Cardiac septum (tissue), 1 donor: Measurements from ENCODE around the gene CCDC141. TPM values are rescaled to one million over a fixed set of nuclear protein-coding genes. Genes with fewer than 3 reads are reported as not detected.

Experiments
- DNase-seq: peaks from one replicate; pipeline ENCODE4 v3.0.0-alpha.2; 2020; ENCODE audit warnings: low spot score
- intact Hi-C: fragments of 100-400 bp; cut with DNase I; formaldehyde crosslinking; loops from one replicate; pipeline ENCODE4 v1.14.0; 2022
- total RNA-seq: library from RNA; stranded (reverse); fragmentation: NEBNext Ultra II Directional; extraction: Animal tissue kit (Norgen Biotek cat#: 25700); gene quantifications from one replicate; pipeline ENCODE4 v1.2.1, GENCODE V29; 2021
- donor health status: DM: no; HTN: no; CAD: no.

Gene CCDC141
- total RNA-seq, 1 donor from 2014 or later: 162 TPM

DNA sequence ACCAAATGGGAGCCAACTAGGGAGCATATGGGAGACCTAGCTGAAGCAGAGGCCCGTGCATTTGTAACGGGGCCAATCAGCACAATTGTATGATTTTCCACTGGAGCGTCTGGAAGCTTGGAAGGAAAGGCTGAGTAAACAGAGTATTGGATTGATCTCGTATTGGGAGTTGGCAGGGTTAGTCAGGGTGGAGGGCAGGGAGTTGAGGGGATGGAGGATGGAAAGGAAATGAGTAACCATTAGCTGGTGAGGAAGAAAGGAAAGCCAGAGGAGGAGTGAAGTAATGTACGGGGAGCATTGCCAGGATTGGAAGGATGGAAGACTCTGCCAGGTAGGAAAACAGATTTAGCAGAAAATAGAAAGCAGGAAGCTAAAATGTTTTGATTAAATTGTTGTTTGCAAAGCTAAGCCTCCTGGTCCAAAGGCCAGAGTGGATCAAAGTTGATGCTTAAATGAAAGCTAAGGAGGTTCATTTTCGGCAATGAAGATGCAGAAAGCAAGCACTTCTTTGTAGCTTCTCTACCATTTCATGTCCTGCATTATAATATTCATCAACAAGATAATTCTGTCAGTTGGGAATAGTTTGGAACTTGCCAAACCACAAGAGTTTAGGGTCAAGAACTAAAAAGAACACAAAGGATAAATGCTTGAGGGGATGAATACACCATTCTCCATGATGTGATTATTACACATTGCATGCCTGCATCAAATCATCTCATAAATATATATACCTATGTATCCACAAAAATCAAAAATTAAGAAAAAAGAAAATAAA lies 167.1 kb downstream of the CCDC141 start:
- intact Hi-C loops: loop anchor here (5.0 kb wide), 1 partner anchor 56 kb away; no protein-coding TSS in a partner anchor
- DNase-seq: no peak

DNA sequence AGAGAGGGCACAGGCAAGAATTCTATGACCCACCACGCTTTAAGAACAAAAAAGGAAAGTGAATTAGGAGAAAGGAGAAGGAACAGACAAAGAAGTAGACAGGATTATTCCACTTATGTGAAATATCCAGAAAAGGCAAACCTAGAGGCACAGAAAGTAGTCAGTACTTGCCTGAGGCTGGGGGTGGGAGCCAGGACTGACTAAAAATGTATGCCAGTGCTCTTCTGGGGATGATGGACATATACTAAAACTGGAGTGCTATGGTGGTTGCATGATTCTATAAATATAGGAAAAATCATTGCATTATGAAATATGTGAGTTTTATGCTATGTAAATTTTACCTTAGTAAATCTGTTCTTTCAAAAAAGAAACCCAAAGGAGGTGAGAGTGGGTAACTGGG lies 168.9 kb downstream of the CCDC141 start:
- DNase-seq: no peak
- intact Hi-C loops: loop anchor here (5.0 kb wide), 1 partner anchor 54 kb away; no protein-coding TSS in a partner anchor

DNA sequence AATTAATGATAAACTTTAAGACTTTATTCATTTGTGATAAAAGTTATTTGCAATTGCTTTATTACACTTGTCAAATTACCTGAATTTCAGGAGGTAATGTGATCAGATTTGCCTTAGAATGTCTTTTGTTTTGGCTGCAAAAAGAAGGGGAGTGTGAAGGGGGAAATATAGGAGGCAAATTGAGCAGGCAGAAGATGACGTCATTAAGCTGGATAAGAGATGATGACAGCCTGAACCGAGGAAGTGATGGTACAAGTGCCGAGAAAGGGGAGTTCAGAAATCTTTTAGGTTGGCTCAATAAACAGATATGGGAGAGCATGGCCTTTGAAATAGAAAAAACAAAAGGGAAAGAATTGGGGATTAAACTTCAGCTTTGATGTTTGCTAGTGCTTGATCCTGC lies 169.7 kb downstream of the CCDC141 start:
- no peak for DNase-seq
- intact Hi-C loops: loop anchor here (5.0 kb wide), 1 partner anchor 53 kb away; no protein-coding TSS in a partner anchor

DNA sequence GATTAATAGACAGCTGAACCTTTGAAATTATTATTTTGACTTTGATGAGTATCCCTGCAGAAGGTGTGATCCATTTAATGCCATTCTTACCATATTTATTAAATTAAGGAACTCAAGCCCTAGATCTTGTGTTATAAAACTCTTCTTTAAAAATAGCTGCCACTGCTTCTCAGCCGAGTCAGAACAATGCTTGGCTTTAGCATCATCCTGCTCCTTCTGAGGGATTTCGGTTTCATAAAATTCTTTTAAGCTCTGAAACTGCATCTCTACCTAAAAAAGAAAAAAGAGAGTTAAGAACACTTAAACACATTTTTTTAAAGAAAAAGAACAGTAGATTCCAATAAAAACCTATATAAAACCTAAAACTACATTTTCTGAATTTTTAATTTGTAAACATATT lies 172.1 kb downstream of the CCDC141 start:
- DNase-seq: no peak
- intact Hi-C loops: no loop called here

DNA sequence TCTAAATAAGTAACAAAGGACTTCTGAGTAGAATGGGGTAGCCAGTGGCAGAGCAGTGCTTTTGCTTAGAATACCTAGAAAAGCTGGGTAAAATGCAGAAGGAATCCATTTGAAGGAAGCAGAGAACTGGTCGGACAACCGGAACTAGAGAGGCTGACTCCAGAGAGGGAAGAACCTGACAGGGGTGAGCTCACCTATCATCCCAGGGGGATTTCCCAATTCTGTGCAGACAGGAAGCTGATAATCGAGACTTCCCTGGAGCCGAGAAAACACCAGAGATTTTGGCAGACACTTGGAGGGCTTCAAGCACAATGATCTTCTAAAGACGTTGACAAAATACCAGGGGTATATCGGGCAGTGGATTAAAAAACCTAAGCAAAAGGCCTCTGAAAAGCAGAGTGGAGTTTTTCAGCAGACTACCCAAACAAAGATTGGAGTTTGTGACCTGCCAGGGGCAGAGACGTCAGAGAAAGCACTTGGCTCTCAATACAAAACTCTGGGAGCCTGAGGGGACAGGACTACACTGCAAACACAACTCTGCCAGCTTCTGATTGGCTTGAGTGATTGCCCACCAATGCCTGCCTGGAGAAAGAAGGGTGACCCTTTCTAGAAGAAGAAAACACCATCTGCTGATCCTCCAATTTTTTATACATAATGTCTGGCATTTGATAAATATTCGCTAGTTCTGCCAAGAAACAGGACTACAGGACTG lies 175.3 kb downstream of the CCDC141 start:
- no peak for DNase-seq
- intact Hi-C loops: no loop called here

DNA sequence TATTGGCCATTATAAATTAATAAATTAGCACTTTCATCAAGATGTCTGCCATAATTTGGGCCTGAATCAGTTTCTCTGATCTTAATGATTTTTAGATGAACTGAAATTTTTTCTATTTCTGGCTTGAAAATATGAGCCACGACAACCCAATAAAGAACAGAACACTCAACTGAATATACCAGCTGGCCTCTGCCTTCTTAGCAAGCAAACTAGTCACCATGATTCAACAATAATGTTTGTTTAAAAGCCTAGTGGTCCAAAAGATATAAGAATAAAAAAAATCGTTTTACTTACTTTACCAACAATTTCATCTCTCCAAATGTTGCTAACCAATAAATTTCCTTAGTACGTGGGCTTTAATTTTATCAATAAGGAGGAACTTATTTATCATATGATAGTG lies 176.0 kb downstream of the CCDC141 start:
- intact Hi-C loops: no loop called here
- no peak for DNase-seq

DNA sequence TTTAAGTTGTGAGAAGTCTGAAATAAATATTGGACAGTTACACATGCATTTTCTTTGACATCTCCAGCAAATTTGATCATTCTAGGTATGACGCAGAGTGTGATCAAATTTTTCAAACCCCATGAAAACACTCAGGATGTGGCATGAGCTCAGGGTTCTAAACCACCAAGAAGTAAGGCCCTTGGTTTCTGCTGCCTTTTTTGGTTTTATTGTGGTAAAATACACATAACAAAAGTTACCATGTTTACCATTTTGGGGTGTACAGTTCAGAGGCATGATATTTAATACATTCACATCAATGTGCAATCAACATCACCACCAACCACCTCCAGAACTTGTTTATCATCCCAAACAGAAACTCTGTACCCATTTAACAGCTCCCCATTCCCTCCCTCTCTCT lies 178.4 kb downstream of the CCDC141 start:
- DNase-seq: no peak
- intact Hi-C loops: no loop called here

DNA sequence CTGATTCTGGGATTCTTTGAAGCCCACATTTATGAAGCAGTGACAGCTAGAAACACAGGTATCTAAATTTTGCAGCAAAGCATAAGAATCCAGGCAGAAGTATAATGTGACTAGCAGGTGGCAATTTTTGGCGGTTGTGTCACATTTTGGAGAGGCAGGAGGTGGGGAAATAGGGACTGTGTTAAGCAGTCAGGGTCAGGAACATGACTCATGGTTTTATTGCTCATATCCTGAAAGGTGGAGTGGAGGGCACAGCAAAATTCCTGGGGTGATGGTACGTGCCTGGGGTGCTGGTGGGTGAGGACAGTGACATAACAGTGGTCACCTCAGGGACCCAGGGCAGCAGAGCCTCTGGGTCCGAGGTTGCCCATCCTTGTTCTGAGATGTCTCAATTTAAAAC lies 179.2 kb downstream of the CCDC141 start:
- intact Hi-C loops: no loop called here
- DNase-seq: no peak

DNA sequence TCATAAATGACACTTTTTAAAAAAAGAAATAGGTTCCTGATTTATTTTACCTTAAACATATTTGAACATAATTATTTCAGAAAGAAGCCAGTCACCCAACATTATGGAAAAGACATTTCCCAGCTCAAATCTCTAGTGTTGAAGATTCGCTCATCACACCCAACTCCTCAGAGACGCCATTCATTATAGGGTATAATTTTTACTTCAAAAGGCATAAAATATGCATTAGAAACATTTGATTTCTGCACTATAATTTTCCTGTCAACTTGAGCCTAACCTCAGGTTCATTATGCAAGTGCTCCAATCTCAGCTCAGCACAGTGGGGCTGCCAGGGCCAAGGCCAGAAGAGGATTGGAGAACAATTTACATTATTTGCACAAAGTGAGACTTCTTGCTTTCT lies 183.9 kb downstream of the CCDC141 start:
- DNase-seq: no peak
- intact Hi-C loops: loop anchor here (2.0 kb wide), 1 partner anchor 59 kb away; the partner anchor contains the start of gene TTN

DNA sequence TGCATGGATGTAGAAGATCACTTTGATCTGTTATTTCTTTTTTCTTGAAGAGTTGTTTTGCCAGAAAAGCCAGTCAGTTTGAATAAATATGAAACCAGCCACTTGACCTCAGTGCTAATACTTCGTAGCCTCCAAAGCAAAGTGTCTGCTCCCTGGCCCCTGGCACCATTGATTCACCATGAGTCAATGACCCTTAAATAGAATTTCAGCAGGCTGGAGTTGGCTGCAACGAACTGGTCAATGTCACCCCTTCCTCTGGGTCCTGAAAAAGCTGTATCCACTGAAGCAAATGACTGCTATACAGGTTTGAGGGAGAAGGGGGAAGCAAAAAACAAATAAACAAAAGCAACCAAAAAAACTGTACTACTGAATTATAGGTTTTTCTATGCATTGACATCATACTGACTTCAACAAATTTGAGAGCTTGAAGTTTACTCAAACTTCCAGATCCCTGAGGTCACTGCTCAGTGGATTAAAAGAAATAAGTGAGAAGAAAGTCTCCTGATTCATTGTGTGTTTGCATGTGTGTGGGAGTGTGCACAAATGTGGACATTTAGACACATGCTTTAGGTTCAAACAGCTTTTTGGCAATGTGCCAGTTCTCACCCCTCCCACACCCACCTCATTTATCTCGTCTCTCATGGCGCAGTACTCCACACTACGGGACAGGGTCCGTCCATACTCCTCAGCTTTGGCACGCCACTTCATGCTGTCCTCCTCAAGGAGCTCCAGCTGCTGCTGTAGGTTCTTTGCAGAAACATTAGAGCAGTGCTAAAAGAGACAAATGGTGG lies 184.6 kb downstream of the CCDC141 start:
- intact Hi-C loops: loop anchor here (2.0 kb wide), 1 partner anchor 59 kb away; the partner anchor contains the start of gene TTN
- DNase-seq: no peak

DNA sequence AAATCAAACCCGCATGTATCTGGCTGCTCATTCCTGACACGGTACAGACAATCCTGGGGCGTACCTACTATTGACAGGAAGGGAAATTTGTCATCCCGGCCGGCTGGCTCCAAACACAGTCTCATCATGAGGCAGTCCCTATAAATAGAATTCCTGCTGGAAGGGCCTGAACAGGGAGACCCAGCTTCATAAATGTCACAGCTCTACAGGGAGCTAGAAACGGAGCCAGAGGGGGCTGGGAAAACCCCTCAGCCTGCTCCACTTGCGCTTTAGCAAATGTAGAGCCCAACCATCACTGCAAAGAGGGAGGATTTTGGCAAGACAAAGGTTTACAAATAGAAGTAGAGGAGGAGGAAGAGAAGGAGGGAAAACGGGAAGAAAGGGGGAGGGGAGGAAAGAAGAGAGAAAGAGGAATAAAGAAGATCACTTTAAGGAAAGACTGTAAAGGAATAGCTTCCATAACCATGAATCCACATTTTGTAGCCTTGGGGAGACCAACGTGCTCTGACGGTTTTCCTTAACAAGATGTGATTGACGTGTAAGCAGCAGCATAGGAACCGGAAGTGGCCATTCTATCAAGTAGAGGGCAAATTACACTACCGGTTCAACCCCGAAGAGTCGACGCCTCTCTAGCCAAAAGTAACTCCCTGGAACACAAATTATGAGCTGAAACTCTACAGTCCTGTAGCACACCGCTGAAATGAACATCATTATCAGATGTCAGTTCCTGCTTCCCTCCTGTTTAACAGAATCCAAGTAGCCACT lies 185.9 kb downstream of the CCDC141 start:
- intact Hi-C loops: loop anchor here (2.0 kb wide), 2 partner anchors 27 to 57 kb away; partner anchors contain the start of gene TTN

DNA sequence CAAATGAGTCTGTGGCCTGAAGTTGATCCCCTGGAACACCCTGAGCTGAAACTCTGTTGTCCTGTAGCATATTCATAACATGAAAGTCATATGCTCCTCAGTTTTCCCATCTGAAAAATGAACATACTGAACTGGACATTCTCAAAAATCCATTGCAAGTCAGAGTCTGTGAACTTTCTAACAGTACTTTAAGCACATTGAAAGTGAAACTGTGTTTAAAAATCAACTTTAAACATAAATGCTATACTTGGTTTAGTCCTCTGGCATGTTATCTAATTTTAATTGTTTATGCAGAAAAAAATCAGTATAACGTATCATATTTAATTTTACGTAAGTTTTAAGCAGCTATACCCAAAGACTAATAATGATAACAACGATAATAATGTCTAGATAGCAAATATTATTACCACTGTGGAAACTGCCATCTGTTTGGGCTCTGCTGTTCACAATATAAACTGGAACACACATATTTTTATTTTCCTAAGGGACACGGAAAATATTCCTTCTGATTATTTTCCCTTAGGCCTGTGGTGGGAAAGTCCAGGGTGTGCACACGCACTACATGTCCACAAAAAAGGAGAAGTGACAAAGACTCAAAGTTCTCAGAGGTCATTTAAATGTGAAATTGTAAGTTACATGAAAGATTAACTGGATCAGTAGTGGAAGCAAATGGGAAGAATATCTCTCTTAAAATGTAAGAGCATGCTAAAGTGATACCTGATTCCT lies 186.6 kb downstream of the CCDC141 start:
- intact Hi-C loops: loop anchor here (2.0 kb wide), 1 partner anchor 28 kb away; no protein-coding TSS in a partner anchor
- DNase-seq: no peak

More for the DNA sequence above, 185.9 kb downstream of the CCDC141 start:
- peak; percentile 89 for DNase-seq

DNA sequence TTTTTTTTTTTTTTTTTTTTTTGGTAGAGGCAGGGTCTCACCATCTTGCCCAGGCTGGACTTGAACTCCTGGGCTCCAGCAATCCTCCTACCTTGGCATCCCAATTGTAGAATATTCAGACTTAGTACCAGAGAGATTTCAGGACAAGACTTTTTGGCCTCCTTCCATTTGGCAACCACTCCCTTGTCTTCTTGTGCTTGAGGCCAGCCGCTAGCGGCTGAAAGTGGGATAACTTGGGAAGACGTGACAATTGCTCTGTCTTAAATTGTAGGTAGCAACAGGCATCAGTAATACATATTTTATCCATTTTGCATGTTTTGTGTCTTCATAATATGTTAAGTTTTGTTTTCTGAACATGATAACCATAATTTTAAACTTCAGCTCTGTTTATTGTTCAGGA lies 189.4 kb downstream of the CCDC141 start:
- intact Hi-C loops: no loop called here
- no peak for DNase-seq

DNA sequence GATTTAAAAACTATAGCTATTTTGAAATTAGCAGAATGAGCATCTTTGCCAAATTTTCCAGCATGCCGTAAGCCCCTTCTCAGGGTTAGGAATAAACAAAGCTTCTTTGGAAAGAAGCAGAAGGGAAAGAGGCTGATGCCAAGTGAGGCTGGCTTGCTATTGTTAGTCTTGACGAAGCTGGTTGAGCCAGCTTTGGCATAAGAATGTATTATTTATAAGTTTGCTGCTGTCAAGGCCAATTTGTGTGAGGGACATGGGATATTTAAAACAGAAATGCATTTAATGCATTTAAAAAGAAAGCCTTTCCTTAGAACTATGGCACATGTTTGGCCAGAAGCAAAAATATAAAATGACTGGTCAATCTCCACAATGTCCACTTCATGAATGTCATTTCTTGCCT lies 190.2 kb downstream of the CCDC141 start:
- intact Hi-C loops: no loop called here
- DNase-seq: no peak

DNA sequence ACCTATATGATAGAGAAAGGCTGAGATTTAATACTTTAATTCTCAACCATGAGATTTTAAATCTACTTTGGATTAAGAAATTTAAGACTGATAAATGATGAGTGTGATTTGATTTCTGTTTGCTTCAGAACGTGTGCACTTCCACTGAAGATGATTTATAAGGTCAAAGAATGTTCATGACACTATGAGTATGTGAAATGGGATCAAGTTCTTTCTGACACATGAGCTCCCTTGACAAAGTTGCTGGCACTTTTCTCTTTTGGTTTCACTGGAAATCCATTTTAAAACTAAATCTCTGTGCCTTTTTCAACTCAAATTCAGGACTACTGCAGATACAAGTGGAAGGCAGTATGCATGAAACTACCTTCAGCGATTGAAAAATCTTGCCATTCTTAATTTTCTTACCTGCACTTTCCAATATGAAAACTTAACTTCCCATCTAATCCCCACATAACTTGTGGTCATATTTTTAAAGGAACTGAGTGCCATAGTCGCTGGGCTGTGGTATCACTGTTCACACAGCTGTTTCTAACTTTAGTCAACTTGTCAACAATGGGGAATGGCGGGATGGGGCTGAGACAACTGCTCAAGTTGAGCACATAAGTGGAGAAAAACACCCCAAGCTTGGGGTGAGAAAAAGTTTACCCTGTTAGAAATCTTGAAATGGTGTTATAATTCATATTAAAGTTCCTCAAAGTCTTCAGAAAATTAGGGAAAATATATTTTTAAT lies 190.9 kb downstream of the CCDC141 start:
- intact Hi-C loops: no loop called here
- DNase-seq: no peak

DNA sequence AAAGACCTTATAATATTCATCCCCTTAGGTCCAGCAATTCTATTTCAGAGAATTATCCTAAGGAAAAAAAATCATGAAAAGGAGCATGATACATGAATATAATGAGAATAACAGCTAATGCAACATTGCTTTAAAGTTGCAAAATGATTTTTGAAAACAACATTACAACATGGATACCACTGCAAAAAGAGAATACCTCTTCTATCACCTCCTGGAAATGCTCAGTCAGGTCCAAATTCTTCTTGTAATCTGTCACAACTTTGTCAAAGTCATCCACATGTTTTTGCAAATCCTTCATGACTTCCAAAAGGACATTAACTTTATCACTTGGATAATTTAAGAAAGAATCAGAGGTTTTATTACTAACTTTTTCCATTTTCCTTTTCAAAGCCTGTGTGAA lies 194.8 kb downstream of the CCDC141 start:
- intact Hi-C loops: no loop called here
- no peak for DNase-seq

DNA sequence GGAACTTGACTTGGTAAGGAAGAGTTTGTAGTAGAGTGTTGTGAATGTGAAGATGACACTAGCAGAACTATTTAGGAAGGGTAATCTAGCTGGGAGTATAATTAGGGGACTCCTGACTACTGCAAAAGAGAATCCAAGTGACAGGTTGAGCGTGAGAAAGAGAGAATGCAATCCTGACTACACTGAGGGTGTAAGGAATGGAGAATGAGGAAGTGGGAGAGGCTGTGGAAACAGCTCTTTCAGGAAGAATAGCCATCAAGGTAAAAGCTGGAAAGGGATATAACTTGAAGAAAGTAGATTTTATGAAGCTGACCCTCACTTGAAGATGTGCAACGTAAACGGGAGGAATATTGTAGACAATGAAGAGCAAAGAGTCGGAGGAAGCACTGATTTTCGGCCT lies 201.6 kb downstream of the CCDC141 start:
- intact Hi-C loops: no loop called here
- DNase-seq: no peak

DNA sequence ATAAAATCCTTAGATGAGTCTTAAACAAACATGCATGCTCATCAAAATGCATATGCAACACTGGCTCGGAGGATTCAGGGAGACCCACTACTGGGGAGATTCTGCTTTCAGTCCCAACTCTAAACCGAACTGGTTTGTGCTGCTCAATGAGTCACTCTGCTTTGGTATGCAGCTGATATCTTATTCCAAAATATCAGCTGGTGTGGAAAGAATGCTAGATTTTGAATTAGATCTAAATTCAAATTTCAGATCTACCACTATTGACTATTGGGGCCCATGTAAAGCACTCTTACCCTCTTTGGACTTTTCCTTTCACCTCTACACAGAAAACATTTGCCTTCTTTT lies 203.5 kb downstream of the CCDC141 start:
- no peak for DNase-seq
- intact Hi-C loops: no loop called here
